DND-41 (cell line): ENCODE results near the gene XYLT1.

Experiments used
- ATAC-seq: fragments of 200-7000 bp; cut with Tn5 transposase; 3 replicates; pipeline ENCODE4 v1.9.1; 2021; ENCODE audit warnings: low read depth; ENCODE audit not compliant: insufficient read depth
- DNase-seq: peaks from one replicate; pipeline ENCODE4 v3.0.0-alpha.2; 2020
- H2AFZ ChIP-seq: 2 replicates; pipeline ENCODE4 v1.6.0; 2012; ENCODE audit warnings: low read depth, low read length
- H3K27ac ChIP-seq: 2 replicates; pipeline ENCODE4 v1.5.1; 2012; ENCODE audit warnings: low read length, inconsistent platforms
- H3K27me3 ChIP-seq: fragments of 200-600 bp; sonication (generic); 2 replicates; pipeline ENCODE4 v1.6.0; 2012; ENCODE audit warnings: low read length, mild to moderate bottlenecking, inconsistent platforms; ENCODE audit not compliant: insufficient read depth, poor library complexity
- H3K36me3 ChIP-seq: 2 replicates; pipeline ENCODE4 v1.5.1; 2012; ENCODE audit warnings: low read length, inconsistent platforms; ENCODE audit not compliant: insufficient read depth
- H3K4me1 ChIP-seq: 2 replicates; pipeline ENCODE4 v1.5.1; 2012; ENCODE audit warnings: mild to moderate bottlenecking, low read length; ENCODE audit not compliant: insufficient read depth
- H3K4me2 ChIP-seq: 2 replicates; pipeline ENCODE4 v1.6.0; 2012; ENCODE audit warnings: mild to moderate bottlenecking, moderate library complexity, low read length, inconsistent platforms; ENCODE audit not compliant: insufficient read depth
- H3K4me3 ChIP-seq, 2 experiments: fragments of 200-600 bp in 1 of 2; shearing (Covaris generic) in 1 of 2; 2 replicates each; pipeline ENCODE4 v1.5.1; 2012 to 2016; ENCODE audit warnings: inconsistent platforms in 2 of 2, low read length in 2 of 2, mild to moderate bottlenecking in 2 of 2, low read depth in 1 of 2, moderate library complexity in 1 of 2
- H3K79me2 ChIP-seq: 2 replicates; pipeline ENCODE4 v1.6.0; 2012; ENCODE audit warnings: low read length, inconsistent platforms; ENCODE audit not compliant: insufficient read depth
- H3K9ac ChIP-seq: 2 replicates; pipeline ENCODE4 v1.6.0; 2012; ENCODE audit warnings: low read depth, mild to moderate bottlenecking, inconsistent platforms, low read length, moderate library complexity
- H3K9me3 ChIP-seq: 2 replicates; pipeline ENCODE4 v1.5.1; 2012; ENCODE audit warnings: low read length, moderate library complexity, mild to moderate bottlenecking, inconsistent platforms; ENCODE audit not compliant: insufficient read depth, severe bottlenecking
- H4K20me1 ChIP-seq: 2 replicates; pipeline ENCODE4 v1.6.0; 2012; ENCODE audit warnings: low read length; ENCODE audit not compliant: insufficient read depth
- EZH2 ChIP-seq: IDR thresholded peaks from 3 replicates; pipeline ENCODE4 v1.6.1; 2012; ENCODE audit warnings: borderline replicate concordance, low read depth, mild to moderate bottlenecking, moderate library complexity, low read length, inconsistent platforms; ENCODE audit not compliant: severe bottlenecking
- TF ChIP-seq, protein P1 (sequence below): IDR thresholded peaks from 2 replicates; pipeline ENCODE4 v1.5.1; 2012; ENCODE audit warnings: borderline replicate concordance, low read length, moderate library complexity, mild to moderate bottlenecking; ENCODE audit not compliant: poor library complexity, severe bottlenecking; ENCODE audit errors: extremely low read depth

The XYLT1 gene

DNA sequence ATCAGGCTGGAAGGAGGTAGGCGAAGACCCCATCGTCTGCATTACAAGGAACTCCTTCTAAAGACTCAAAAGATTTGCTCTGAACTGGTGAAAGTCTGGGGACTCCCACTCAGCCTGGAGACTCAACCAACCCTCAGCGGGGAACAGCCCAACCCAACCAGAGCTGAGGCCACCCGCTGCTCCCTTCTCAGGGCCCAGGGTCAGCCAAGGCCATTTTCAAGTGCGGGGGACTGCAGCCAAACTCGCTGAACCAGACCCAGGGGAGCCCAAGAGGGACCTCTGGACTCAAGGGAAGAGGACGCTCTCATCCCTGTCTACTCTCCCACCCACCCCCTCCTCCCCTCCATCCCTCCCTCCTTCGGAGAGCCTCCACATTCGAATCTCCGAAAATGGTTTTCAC, 24.1 kb downstream of the XYLT1 start:
- Histone ChIP-seq H3K4me2 (no peak overlapping the region), H3K36me3 (no peaks in the 10 kb centered on the region), H3K27ac (no peak overlapping the region), H3K4me3 (no peak overlapping the region), H3K4me1 (no peaks in the 10 kb centered on the region), H4K20me1 (0 out of 2 replicates have a peak, but pooled peaks cover 4% of the 10 kb centered on the region), H3K27me3 (no peaks in the 10 kb centered on the region), H3K9ac (no peak overlapping the region), H3K79me2 (no peaks in the 10 kb centered on the region), H2AFZ (no peak overlapping the region), H3K9me3 (no peaks in the 10 kb centered on the region)
- TF ChIP-seq EZH2: no peak
- TF ChIP-seq, protein P1, sequence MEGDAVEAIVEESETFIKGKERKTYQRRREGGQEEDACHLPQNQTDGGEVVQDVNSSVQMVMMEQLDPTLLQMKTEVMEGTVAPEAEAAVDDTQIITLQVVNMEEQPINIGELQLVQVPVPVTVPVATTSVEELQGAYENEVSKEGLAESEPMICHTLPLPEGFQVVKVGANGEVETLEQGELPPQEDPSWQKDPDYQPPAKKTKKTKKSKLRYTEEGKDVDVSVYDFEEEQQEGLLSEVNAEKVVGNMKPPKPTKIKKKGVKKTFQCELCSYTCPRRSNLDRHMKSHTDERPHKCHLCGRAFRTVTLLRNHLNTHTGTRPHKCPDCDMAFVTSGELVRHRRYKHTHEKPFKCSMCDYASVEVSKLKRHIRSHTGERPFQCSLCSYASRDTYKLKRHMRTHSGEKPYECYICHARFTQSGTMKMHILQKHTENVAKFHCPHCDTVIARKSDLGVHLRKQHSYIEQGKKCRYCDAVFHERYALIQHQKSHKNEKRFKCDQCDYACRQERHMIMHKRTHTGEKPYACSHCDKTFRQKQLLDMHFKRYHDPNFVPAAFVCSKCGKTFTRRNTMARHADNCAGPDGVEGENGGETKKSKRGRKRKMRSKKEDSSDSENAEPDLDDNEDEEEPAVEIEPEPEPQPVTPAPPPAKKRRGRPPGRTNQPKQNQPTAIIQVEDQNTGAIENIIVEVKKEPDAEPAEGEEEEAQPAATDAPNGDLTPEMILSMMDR: no peak
- ATAC-seq: no peak
- no peak for DNase-seq

DNA sequence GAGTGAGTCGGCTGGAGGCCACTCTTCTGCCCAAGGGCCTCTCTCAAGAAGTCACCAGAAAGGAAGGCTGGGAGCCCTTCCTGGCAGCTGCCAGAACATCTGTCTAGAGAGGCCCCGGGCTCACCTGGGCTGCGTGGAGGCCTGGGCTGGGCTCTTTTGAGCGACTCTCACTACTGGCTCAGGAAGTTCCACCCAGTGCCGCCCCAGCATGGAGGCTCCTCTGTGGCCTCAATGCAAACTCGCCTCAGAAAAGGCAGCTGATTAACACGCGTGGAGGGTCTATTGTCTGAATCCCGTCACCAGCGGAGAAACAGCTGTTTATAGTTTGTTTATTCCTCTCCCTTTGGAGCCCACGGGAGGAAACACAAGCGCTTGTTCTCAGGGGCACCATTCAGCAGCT, 25.3 kb downstream of the XYLT1 start:
- ATAC-seq (no peak), DNase-seq (no peak)
- Histone ChIP-seq H3K27me3 (no peaks in the 10 kb centered on the region), H3K4me3 (no peak overlapping the region), H3K79me2 (no peaks in the 10 kb centered on the region), H3K27ac (no peak overlapping the region), H3K4me1 (no peaks in the 10 kb centered on the region), H2AFZ (no peak overlapping the region), H4K20me1 (0 out of 2 replicates have a peak, but pooled peaks cover 4% of the 10 kb centered on the region), H3K9me3 (no peaks in the 10 kb centered on the region), H3K9ac (no peak overlapping the region), H3K4me2 (no peak overlapping the region), H3K36me3 (no peaks in the 10 kb centered on the region)
- TF ChIP-seq, protein P1: no peak
- TF ChIP-seq EZH2: no peak

DNA sequence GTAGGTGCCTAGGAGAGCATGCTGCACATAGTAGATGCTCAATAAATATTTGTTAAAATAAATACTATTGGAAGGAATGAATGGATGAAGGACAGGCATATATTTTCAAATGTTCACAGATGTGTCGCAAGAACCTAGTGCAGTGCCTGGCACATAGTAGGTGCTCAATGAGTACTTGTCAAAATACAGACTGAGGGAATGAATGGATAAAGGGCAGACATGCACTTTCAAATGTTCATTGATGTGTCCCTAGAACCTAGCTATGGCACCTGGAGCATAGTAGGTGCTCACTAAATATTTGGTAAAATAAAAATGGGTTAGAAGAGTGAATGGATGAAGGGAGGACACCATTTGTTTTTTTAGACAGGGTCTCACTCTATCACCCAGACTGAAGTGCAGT, 26.1 kb downstream of the XYLT1 start:
- Histone ChIP-seq H3K9me3 (no peaks in the 10 kb centered on the region), H3K4me1 (no peaks in the 10 kb centered on the region), H4K20me1 (0 out of 2 replicates have a peak, but pooled peaks cover 4% of the 10 kb centered on the region), H3K36me3 (no peaks in the 10 kb centered on the region), H3K27me3 (no peaks in the 10 kb centered on the region), H2AFZ (no peak overlapping the region), H3K79me2 (no peaks in the 10 kb centered on the region), H3K9ac (no peak overlapping the region), H3K27ac (no peak overlapping the region), H3K4me2 (no peak overlapping the region), H3K4me3 (no peak overlapping the region)
- TF ChIP-seq EZH2: no peak
- TF ChIP-seq, protein P1: no peak
- ATAC-seq (no peak), DNase-seq (no peak)

DNA sequence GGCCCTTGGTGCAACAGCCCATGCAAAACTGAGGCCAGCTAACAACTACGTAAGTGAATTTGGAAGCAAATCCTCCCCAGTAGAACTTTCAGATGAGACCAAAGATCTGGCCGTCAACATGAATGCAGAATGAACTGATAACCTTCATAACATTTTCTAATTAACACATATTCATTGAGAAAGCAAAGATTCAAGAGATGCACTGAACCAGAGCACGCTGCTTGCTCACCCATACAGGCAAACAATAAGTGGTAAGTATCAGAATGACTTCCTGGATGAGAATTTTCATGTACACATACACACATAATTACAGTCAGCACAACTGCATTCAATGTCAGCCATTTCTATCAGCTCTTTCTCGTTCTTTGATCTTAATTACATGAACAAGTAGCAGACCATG, 30.6 kb downstream of the XYLT1 start:
- H4K20me1 ChIP-seq: no peaks in the 10 kb centered on the region
- no peak for ATAC-seq

More for the DNA sequence above, 30.6 kb downstream of the XYLT1 start:
- H3K4me2 ChIP-seq: no peak overlapping the region
- TF ChIP-seq EZH2: no peak
- TF ChIP-seq, protein P1: no peak
- no peaks in the 10 kb centered on the region for H3K36me3 ChIP-seq
- no peak overlapping the region for H2AFZ ChIP-seq
- no peaks in the 10 kb centered on the region for H3K79me2 ChIP-seq
- no peaks in the 10 kb centered on the region for H3K4me1 ChIP-seq
- no peak overlapping the region for H3K4me3 ChIP-seq
- no peaks in the 10 kb centered on the region for H3K9me3 ChIP-seq
- H3K9ac ChIP-seq: no peak overlapping the region
- DNase-seq: no peak
- no peak overlapping the region for H3K27ac ChIP-seq
- no peaks in the 10 kb centered on the region for H3K27me3 ChIP-seq
